K562 (cell line): ENCODE measurements around the gene ANO3. TPM values are rescaled to one million over a fixed set of nuclear protein-coding genes. Genes with fewer than 3 reads are reported as not detected.

Experiments used
- ATAC-seq: fragments of 200-7000 bp; cut with Tn5 transposase; 3 replicates; pipeline ENCODE4 v1.9.1; 2020; ENCODE audit warnings: moderate library complexity
- BruUV-seq: library from RNA; stranded (reverse); fragments of 400-500 nt; replicated peaks from 2 replicates; lab custom pipeline; 2021; lab: Mats Ljungman, UMichigan
- CTCF ChIA-PET: fragments of 300-600 bp; formaldehyde crosslinking; extraction: SDS; loops from one replicate; lab custom pipeline; 2021; ENCODE audit warnings: low intra/inter-chr PET ratio; lab: Yijun Ruan, JAX
- POLR2A ChIA-PET: fragments of 300-600, 350-650 bp; sonication (Branson Sonifier 250); formaldehyde crosslinking; extraction: SDS; loops from one replicate; lab custom pipeline; 2021; ENCODE audit warnings: antibody characterized with exemption, inconsistent platforms; lab: Yijun Ruan, JAX
- DNase-seq, 4 experiments: peaks; one replicate each; pipeline versions ENCODE4 v3.0.0 to v3.0.0-alpha.2; 2011 to 2018; ENCODE audit warnings: low spot score in 3 of 4, mixed read lengths in 3 of 4; ENCODE audit errors: extremely low read depth in 1 of 4
- FAIRE-seq: peaks from 2 replicates; lab custom pipeline; 2011; peaks lifted over from hg19 to GRCh38; lab: Jason Lieb, UNC
- H2AFZ ChIP-seq: 2 replicates; pipeline ENCODE4 v1.6.0; 2011; ENCODE audit warnings: low read depth, low read length, control low read depth, inconsistent platforms
- H3K27ac ChIP-seq: fragments of 200-600 bp; 3 replicates; pipeline ENCODE4 v1.8.0; 2011; ENCODE audit warnings: low read depth, mild to moderate bottlenecking, control low read depth, inconsistent platforms, low read length, moderate library complexity, mixed read lengths; ENCODE audit errors: extremely low read depth
- H3K27me3 ChIP-seq, 2 experiments: fragments of 300-600 bp in 1 of 2; 2 replicates in 1 of 2; 3 replicates in 1 of 2; pipeline versions ENCODE4 v1.6.0 to v1.8.0; 2011; ENCODE audit warnings: inconsistent platforms in 2 of 2, low read length in 2 of 2, mild to moderate bottlenecking in 1 of 2, mixed read lengths in 1 of 2, moderate library complexity in 1 of 2; ENCODE audit not compliant: control insufficient read depth in 2 of 2, insufficient read depth in 2 of 2
- H3K36me3 ChIP-seq: fragments of 300-600 bp; 3 replicates; pipeline ENCODE4 v1.8.0; 2011; ENCODE audit warnings: mild to moderate bottlenecking, low read length, inconsistent platforms; ENCODE audit not compliant: control insufficient read depth, insufficient read depth
- H3K4me1 ChIP-seq, 2 experiments: fragments of 200-600 bp in 1 of 2; replicated peaks in 1 of 2; 2 replicates in 1 of 2; 3 replicates in 1 of 2; pipeline versions ENCODE4 v1.5.1 to v1.8.0; 2011; ENCODE audit warnings: inconsistent platforms in 2 of 2, low read length in 2 of 2, mild to moderate bottlenecking in 1 of 2, mixed read lengths in 1 of 2, moderate library complexity in 1 of 2; ENCODE audit not compliant: control insufficient read depth in 2 of 2, insufficient read depth in 2 of 2
- H3K4me2 ChIP-seq: 2 replicates; pipeline ENCODE4 v1.6.1; 2011; ENCODE audit warnings: low read length, control low read depth, inconsistent platforms, mixed read lengths; ENCODE audit not compliant: insufficient read depth
- H3K4me3 ChIP-seq: fragments of 200-600 bp; sonication (generic), shearing (Covaris generic); 2 replicates; pipeline ENCODE4 v1.5.1; 2016; ENCODE audit warnings: control low read depth, inconsistent platforms
- H3K79me2 ChIP-seq: fragments of 200-600 bp; 3 replicates; pipeline ENCODE4 v1.8.0; 2011; ENCODE audit warnings: low read length, inconsistent platforms; ENCODE audit not compliant: control insufficient read depth, insufficient read depth
- H3K9ac ChIP-seq, 2 experiments: 2 replicates each; pipeline versions ENCODE4 v1.6.0 to v1.6.1; 2011; ENCODE audit warnings: low read depth in 2 of 2, low read length in 2 of 2, control low read depth in 1 of 2, inconsistent platforms in 1 of 2, mild to moderate bottlenecking in 1 of 2, mixed read lengths in 1 of 2; ENCODE audit not compliant: insufficient read depth in 1 of 2
- H3K9me1 ChIP-seq: one replicate; pipeline ENCODE4 v1.6.0; 2011; ENCODE audit warnings: inconsistent platforms, mild to moderate bottlenecking, low read length, moderate library complexity; ENCODE audit not compliant: control insufficient read depth, insufficient read depth
- H3K9me3 ChIP-seq: replicated peaks from 2 replicates; pipeline ENCODE4 v1.5.1; 2011; ENCODE audit warnings: low read depth, low read length, inconsistent platforms; ENCODE audit not compliant: control insufficient read depth, insufficient read depth
- H4K20me1 ChIP-seq: replicated peaks from 2 replicates; pipeline ENCODE4 v1.6.1; 2011; ENCODE audit warnings: low read length, inconsistent platforms, mixed read lengths; ENCODE audit not compliant: control insufficient read depth, insufficient read depth
- KLF16 ChIP-seq: IDR thresholded peaks from 2 replicates; pipeline ENCODE4 v1.6.1; 2016; ENCODE audit warnings: antibody characterized with exemption
- POLR2AphosphoS5 ChIP-seq: IDR thresholded peaks from 2 replicates; pipeline ENCODE4 v1.6.1; 2011; ENCODE audit warnings: mild to moderate bottlenecking, low read depth, low read length, moderate library complexity; ENCODE audit not compliant: control insufficient read depth, insufficient read depth
- TRIM24 ChIP-seq, 2 experiments: fragments of 450-650 bp; IDR thresholded peaks; 2 replicates each; pipeline ENCODE4 v1.6.1; 2016
- ZNF717 ChIP-seq: fragments of 250-450 bp; sonication (Bioruptor Pico); IDR thresholded peaks from 2 replicates; pipeline ENCODE4 v1.5.0; 2021
- ZNF785 ChIP-seq: fragments of 250-450 bp; sonication (Bioruptor Pico); IDR thresholded peaks from 2 replicates; pipeline ENCODE4 v1.4.0; 2020; ENCODE audit warnings: mild to moderate bottlenecking
- WGBS: fragments of 100-300 bp; shearing (Covaris generic); methylation state at CpG from one replicate; pipeline ENCODE4 v1.1.6; 2016; ENCODE audit warnings: low coverage, mixed read lengths; ENCODE audit not compliant: insufficient coverage; ENCODE audit errors: missing lambda C conversion rate; 5-methylcytosine and 5-hydroxymethylcytosine counted together
- in situ Hi-C: fragments of 300-500 bp; cut with MboI; formaldehyde crosslinking; loops from 4 replicates; pipeline ENCODE4 v1.15.0; 2018; ENCODE audit warnings: inconsistent platforms, mixed read lengths
- intact Hi-C: fragments of 100-400 bp; cut with micrococcal nuclease; formaldehyde crosslinking; loops from 2 replicates; pipeline ENCODE4 v1.14.2; 2022
- polyA plus RNA-seq, 8 experiments: library from polyadenylated mRNA; depleted of rRNA in 4 of 8; stranded (reverse) in 5 of 8; unstranded in 3 of 8; fragments of >200 nt; fragmentation: Nextera tagmentation in 2 of 8; fragmentation: Illumina TruSeq in 1 of 8; extraction: Ambion mirVana in 2 of 8; extraction: Trizol in 1 of 8; gene quantifications; 2 replicates each; pipeline versions ENCODE4 v1.2.1 to v1.2.3, GENCODE V29; 2011 to 2014; ENCODE audit warnings: inconsistent platforms in 1 of 8, missing spikeins in 1 of 8
- total RNA-seq, 7 experiments: library from RNA; depleted of rRNA in 6 of 7; stranded (reverse); fragments of >200 nt in 6 of 7; fragmentation: Illumina TruSeq in 2 of 7; extraction: Trizol in 2 of 7; gene quantifications; 2 replicates each; pipeline versions ENCODE4 v1.2.1 to v1.2.3, GENCODE V29; 2011 to 2021; ENCODE audit warnings: low replicate concordance in 1 of 7
- TF ChIP-seq, protein P1 (sequence below), 3 experiments: fragments of 200-800 bp in 1 of 3; fragments of 250-450 bp in 1 of 3; fragments of 450-650 bp in 1 of 3; sonication (Bioruptor Pico) in 1 of 3; sonication (Bioruptor generic) in 1 of 3; formaldehyde crosslinking in 1 of 3; IDR thresholded peaks; 2 replicates each; pipeline versions ENCODE4 v1.6.1 to v1.8.0; 2016 to 2022; ENCODE audit warnings: mild to moderate bottlenecking in 2 of 3, missing genetic modification characterization in 2 of 3, missing compliant biosample characterization in 1 of 3, moderate library complexity in 1 of 3
- TF ChIP-seq, protein P2 (sequence below): fragments of 250-450 bp; sonication (Bioruptor Pico); IDR thresholded peaks from 2 replicates; pipeline ENCODE4 v1.4.0; 2020; ENCODE audit warnings: borderline replicate concordance

ANO3 gene
- total and polyA plus RNA-seq, 9 of the 15 experiments (the other 6 are each of a cell fraction or from before 2014, with no cell fraction given) = 0.01 to 0.13 (median 0.04) TPM; not detected in 1

DNA sequence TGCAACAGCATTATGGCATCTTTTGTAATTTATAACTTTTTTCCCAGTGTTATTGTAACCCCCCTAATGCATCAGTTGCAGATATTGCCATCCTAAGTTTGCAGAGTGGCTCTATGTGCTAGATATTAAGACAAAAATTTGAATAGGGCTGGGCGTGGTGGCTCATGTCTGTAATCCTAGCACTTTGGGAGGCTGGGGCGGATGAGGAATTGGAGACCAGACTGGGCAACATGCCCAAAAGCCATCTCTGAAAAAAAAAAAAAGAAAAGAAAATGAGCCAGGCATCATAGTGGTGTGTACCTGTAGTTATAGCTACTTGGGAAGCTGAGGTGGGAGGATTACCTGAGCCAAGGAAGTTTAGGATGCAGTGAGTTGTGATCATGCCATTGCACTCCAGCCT lies 290.3 kb downstream of the ANO3 start:
- POLR2A ChIA-PET = no interaction called here

More for the DNA sequence above, 290.3 kb downstream of the ANO3 start:
- Histone ChIP-seq H3K27ac (no peak overlapping the region), H3K9me3 (no peaks in the 10 kb centered on the region), H3K79me2 (no peaks in the 10 kb centered on the region), H3K9ac (no peak overlapping the region), H3K27me3 (no peaks in the 10 kb centered on the region), H3K4me1 (no peaks in the 10 kb centered on the region), H4K20me1 (no peaks in the 10 kb centered on the region), H3K4me2 (no peak overlapping the region), H3K9me1 (no peaks in the 10 kb centered on the region), H3K4me3 (no peak overlapping the region), H3K36me3 (no peaks in the 10 kb centered on the region), H2AFZ (no peak overlapping the region)
- intact Hi-C loops = no loop called here
- no peak for ATAC-seq
- BruUV-seq = no TSS peak
- in situ Hi-C loops = no loop called here
- FAIRE-seq = no peak
- 0% methylated on average over 2 of the region's 2 CpGs for WGBS
- DNase-seq = no peak
- CTCF ChIA-PET = no interaction called here
- TF ChIP-seq, protein P1, sequence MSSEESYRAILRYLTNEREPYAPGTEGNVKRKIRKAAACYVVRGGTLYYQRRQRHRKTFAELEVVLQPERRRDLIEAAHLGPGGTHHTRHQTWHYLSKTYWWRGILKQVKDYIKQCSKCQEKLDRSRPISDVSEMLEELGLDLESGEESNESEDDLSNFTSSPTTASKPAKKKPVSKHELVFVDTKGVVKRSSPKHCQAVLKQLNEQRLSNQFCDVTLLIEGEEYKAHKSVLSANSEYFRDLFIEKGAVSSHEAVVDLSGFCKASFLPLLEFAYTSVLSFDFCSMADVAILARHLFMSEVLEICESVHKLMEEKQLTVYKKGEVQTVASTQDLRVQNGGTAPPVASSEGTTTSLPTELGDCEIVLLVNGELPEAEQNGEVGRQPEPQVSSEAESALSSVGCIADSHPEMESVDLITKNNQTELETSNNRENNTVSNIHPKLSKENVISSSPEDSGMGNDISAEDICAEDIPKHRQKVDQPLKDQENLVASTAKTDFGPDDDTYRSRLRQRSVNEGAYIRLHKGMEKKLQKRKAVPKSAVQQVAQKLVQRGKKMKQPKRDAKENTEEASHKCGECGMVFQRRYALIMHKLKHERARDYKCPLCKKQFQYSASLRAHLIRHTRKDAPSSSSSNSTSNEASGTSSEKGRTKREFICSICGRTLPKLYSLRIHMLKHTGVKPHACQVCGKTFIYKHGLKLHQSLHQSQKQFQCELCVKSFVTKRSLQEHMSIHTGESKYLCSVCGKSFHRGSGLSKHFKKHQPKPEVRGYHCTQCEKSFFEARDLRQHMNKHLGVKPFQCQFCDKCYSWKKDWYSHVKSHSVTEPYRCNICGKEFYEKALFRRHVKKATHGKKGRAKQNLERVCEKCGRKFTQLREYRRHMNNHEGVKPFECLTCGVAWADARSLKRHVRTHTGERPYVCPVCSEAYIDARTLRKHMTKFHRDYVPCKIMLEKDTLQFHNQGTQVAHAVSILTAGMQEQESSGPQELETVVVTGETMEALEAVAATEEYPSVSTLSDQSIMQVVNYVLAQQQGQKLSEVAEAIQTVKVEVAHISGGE (CRISPR knock-in tag; IDR thresholded peaks at IDR 0.05) = no peak
- TF ChIP-seq POLR2AphosphoS5 = no peak
- no peak for TF ChIP-seq ZNF785 (CRISPR knock-in tag)
- TF ChIP-seq TRIM24 (IDR thresholded peaks at IDR 0.05) = no peak
- TF ChIP-seq ZNF717 (CRISPR knock-in tag) = no peak
- TF ChIP-seq KLF16 = no peak
- TF ChIP-seq, protein P2, sequence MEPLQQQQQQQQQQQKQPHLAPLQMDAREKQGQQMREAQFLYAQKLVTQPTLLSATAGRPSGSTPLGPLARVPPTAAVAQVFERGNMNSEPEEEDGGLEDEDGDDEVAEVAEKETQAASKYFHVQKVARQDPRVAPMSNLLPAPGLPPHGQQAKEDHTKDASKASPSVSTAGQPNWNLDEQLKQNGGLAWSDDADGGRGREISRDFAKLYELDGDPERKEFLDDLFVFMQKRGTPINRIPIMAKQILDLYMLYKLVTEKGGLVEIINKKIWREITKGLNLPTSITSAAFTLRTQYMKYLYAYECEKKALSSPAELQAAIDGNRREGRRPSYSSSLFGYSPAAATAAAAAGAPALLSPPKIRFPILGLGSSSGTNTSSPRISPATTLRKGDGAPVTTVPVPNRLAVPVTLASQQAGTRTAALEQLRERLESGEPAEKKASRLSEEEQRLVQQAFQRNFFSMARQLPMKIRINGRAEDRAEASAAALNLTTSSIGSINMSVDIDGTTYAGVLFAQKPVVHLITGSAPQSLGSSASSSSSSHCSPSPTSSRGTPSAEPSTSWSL (CRISPR knock-in tag) = no peak
